Caco-2 (cell line): Measurements from ENCODE around the gene SEC14L5. TPM values are rescaled to one million over a fixed set of nuclear protein-coding genes. Genes with fewer than 3 reads are reported as not detected.

Experiments used
- BruUV-seq: library from RNA; stranded (reverse); fragments of 400-500 nt; replicated peaks from 2 replicates; lab custom pipeline; 2021; lab: Mats Ljungman, UMichigan
- CTCF ChIA-PET: fragments of 300-600 bp; sonication (Branson Sonifier 250); formaldehyde crosslinking; loops from one replicate; lab custom pipeline; 2022; ENCODE audit warnings: antibody characterized with exemption; lab: Charles Lee
- POLR2A ChIA-PET: fragments of 300-600 bp; sonication (Branson Sonifier 250); formaldehyde crosslinking; loops from one replicate; lab custom pipeline; 2022; ENCODE audit warnings: antibody characterized with exemption; lab: Charles Lee
- DNase-seq, 2 experiments: peaks; one replicate each; pipeline versions ENCODE4 v3.0.0 to v3.0.0-alpha.2; 2020 to 2022
- H3K27me3 ChIP-seq: replicated peaks from 2 replicates; pipeline ENCODE4 v1.6.0; 2011; ENCODE audit warnings: low read length; ENCODE audit not compliant: control insufficient read depth, insufficient read depth
- H3K36me3 ChIP-seq: 2 replicates; pipeline ENCODE4 v1.5.1; 2011; ENCODE audit warnings: low read length; ENCODE audit not compliant: control insufficient read depth, insufficient read depth
- H3K4me1 ChIP-seq: fragments of 250-450 bp; sonication (Bioruptor Pico); 2 replicates; pipeline ENCODE4 v1.5.1; 2020; ENCODE audit warnings: mild to moderate bottlenecking
- H3K4me3 ChIP-seq: 2 replicates; pipeline ENCODE4 v1.5.1; 2011; ENCODE audit warnings: low read depth, mild to moderate bottlenecking, control low read depth, low read length
- H3K9me3 ChIP-seq: fragments of 250-450 bp; sonication (Bioruptor Pico); 2 replicates; pipeline ENCODE4 v1.5.1; 2020; ENCODE audit warnings: mild to moderate bottlenecking, moderate library complexity
- H3K27ac Mint-ChIP-seq: one replicate; pipeline ENCODE4 v1.8.0; 2022; ENCODE audit warnings: mixed read lengths; ENCODE audit not compliant: unreplicated experiment
- H3K27me3 Mint-ChIP-seq: one replicate; pipeline ENCODE4 v1.8.0; 2022; ENCODE audit warnings: mixed read lengths; ENCODE audit not compliant: insufficient read depth, unreplicated experiment
- H3K36me3 Mint-ChIP-seq: one replicate; pipeline ENCODE4 v1.8.0; 2022; ENCODE audit warnings: mild to moderate bottlenecking, mixed read lengths; ENCODE audit not compliant: insufficient read depth, unreplicated experiment
- H3K4me1 Mint-ChIP-seq: one replicate; pipeline ENCODE4 v1.8.0; 2022; ENCODE audit warnings: low read depth, mixed read lengths; ENCODE audit not compliant: unreplicated experiment
- H3K4me3 Mint-ChIP-seq: one replicate; pipeline ENCODE4 v1.8.0; 2022; ENCODE audit warnings: mild to moderate bottlenecking, moderate library complexity, mixed read lengths; ENCODE audit not compliant: unreplicated experiment
- H3K9me3 Mint-ChIP-seq: one replicate; pipeline ENCODE4 v1.8.0; 2022; ENCODE audit warnings: mixed read lengths; ENCODE audit not compliant: unreplicated experiment
- intact Hi-C: fragments of 100-400 bp; cut with micrococcal nuclease; formaldehyde crosslinking; loops from one replicate; pipeline ENCODE4 v1.10.0; 2022; ENCODE audit not compliant: unreplicated experiment
- total RNA-seq: library from RNA; stranded (reverse); gene quantifications from 2 replicates; pipeline ENCODE4 v1.2.3, GENCODE V29; 2022
- TF ChIP-seq, protein P1 (sequence below), 2 experiments: fragments of 200-600 bp in 1 of 2; IDR thresholded peaks; 1 replicate in 1 of 2; 2 replicates in 1 of 2; pipeline versions ENCODE4 v1.5.1 to v1.8.0; 2011 to 2022; ENCODE audit warnings: antibody characterized with exemption in 1 of 2, control low read depth in 1 of 2, inconsistent platforms in 1 of 2, low read depth in 1 of 2, low read length in 1 of 2, mild to moderate bottlenecking in 1 of 2, moderate library complexity in 1 of 2; ENCODE audit not compliant: insufficient read depth in 1 of 2, severe bottlenecking in 1 of 2, unreplicated experiment in 1 of 2

The SEC14L5 gene
- total RNA-seq, 1 experiment from 2014 or later = 0.14 TPM

DNA sequence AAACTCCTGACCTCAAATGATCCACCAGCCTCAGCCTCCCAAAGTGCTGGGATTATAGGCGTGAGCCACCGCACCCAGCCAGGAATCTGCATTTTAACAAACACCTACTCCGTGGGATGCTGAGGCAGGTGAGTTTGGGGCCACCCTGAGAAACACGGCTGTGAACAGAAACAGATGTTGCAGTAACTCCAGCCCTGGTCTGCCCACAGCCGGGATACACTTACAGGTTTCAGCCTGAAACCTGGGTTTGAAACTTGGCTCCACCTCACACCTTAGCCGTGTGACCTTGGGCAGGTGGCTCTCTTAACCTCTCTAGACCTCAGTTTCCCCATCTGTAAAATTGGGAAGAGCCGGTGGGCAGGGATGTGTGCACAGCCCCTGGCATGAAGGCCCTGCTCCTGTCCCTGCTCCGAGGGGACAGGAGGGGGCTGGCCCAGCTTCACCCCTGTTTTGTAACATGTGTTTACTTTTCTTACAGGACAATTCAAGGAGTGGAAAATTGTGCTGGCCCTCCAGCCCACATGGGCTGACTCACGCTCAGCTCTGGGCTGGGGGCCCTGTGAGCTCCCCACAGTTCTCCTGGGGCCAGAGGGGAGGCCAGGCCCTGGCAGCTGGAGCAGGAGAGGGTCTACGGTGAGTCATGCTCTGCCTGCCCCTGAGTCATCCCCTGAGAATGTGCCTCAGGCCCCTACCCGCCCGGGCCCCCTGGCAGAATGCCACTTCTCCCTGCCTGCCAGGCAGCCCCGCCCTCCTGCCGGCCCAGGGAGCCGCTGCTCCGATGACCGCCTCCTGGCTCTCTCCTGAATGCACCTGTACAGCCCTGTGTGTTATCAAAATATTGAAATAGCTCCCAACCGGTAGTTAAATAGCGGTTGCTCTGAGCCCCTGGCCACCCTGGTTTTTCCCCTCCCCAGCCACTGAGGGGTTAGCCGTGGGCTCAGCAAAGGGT is 13.5 kb upstream of the SEC14L5 start:
- peak overlapping the region; percentile 17 for H3K4me3 Mint-ChIP-seq
- no peaks in the 10 kb centered on the region for H3K27me3 Mint-ChIP-seq
- intact Hi-C loops = no loop called here
- H3K36me3 ChIP-seq = no peaks in the 10 kb centered on the region
- H3K27ac Mint-ChIP-seq = peak overlapping the region; percentile 92
- POLR2A ChIA-PET = interaction anchor here (0.6 to 0.9 kb wide), 3 partner anchors 8 to 176 kb away, joined by 3 to 6 read pairs (median 6); no protein-coding TSS in a partner anchor
- peaks cover 62% of the 10 kb centered on the region for H3K4me1 ChIP-seq
- CTCF ChIA-PET = interaction anchor here (1.0 kb wide), 1 partner anchor 8 kb away, joined by 4 read pairs; the partner anchor contains the start of gene PPL
- no peaks in the 10 kb centered on the region for H3K27me3 ChIP-seq
- H3K9me3 ChIP-seq = no peaks in the 10 kb centered on the region
- TF ChIP-seq, protein P1, sequence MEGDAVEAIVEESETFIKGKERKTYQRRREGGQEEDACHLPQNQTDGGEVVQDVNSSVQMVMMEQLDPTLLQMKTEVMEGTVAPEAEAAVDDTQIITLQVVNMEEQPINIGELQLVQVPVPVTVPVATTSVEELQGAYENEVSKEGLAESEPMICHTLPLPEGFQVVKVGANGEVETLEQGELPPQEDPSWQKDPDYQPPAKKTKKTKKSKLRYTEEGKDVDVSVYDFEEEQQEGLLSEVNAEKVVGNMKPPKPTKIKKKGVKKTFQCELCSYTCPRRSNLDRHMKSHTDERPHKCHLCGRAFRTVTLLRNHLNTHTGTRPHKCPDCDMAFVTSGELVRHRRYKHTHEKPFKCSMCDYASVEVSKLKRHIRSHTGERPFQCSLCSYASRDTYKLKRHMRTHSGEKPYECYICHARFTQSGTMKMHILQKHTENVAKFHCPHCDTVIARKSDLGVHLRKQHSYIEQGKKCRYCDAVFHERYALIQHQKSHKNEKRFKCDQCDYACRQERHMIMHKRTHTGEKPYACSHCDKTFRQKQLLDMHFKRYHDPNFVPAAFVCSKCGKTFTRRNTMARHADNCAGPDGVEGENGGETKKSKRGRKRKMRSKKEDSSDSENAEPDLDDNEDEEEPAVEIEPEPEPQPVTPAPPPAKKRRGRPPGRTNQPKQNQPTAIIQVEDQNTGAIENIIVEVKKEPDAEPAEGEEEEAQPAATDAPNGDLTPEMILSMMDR (IDR thresholded peaks at IDR 0.05; ENCODE audit: insufficient read depth in 1 of 2, low read depth in 1 of 2, low read length in 1 of 2, severe bottlenecking in 1 of 2, unreplicated experiment in 1 of 2) = no peak
- H3K4me3 ChIP-seq = no peak overlapping the region
- no peaks in the 10 kb centered on the region for H3K36me3 Mint-ChIP-seq
- no peaks in the 10 kb centered on the region for H3K9me3 Mint-ChIP-seq
- DNase-seq = peak; percentile 84 to 86
- BruUV-seq = no TSS peak
- peaks cover 37% of the 10 kb centered on the region for H3K4me1 Mint-ChIP-seq

DNA sequence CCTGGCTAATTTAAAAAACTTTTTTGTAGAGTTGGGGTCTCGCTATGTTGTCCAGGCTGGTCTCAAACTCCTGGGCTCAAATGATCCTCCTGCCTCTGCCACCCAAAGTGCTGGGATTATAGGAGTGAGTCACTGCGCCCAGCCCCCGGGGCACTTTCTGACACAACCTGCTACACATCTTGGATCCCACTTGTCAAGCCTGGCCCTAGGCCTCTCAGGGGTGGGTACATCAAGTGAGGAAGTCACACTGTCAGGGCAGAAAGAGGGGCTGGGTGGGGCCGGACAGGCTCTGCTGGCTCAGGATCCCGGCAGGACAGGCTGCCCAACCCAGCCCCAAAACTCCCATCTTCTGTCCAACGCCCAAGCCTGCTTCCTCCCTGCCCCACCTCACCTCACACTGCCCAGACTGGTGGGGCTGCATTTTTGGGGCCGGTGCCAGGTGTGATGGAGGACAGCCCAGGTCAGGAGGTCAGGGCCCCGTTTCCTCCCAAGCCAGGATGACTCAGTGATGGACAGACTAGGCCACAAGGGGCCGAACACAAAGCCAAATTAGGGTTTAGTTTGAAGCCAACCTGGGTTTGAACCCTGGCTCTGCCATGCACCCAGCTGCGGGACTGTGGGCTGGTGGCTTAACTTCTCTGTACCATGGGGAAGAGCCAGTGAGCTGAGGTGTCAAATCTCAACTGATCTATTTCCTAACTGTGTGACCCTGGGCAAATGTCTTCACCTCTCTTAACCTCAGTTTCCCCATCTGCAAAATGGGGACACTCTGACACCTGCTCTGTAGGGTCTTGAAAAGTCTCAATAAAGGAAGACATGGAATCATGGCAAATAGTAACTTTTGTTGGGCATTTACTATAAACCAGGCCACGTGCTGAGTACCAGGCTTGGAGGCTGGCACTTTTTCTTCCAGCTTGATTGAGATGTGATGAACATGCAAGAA is 12.3 kb upstream of the SEC14L5 start:
- Mint-ChIP-seq H3K4me3 (peak overlapping the region; percentile 17), H3K4me1 (peaks cover 39% of the 10 kb centered on the region), H3K27ac (peak overlapping the region; percentile 92), H3K36me3 (no peaks in the 10 kb centered on the region), H3K9me3 (no peaks in the 10 kb centered on the region), H3K27me3 (no peaks in the 10 kb centered on the region)
- POLR2A ChIA-PET = interaction anchor here (0.9 kb wide), 1 partner anchor 177 kb away, joined by 6 read pairs; no protein-coding TSS in a partner anchor
- Histone ChIP-seq H3K36me3 (no peaks in the 10 kb centered on the region), H3K9me3 (no peaks in the 10 kb centered on the region), H3K4me3 (no peak overlapping the region), H3K27me3 (no peaks in the 10 kb centered on the region), H3K4me1 (peaks cover 62% of the 10 kb centered on the region)
- CTCF ChIA-PET = interaction anchor here (1.0 kb wide), 1 partner anchor 9 kb away, joined by 4 read pairs; the partner anchor contains the start of gene PPL
- TF ChIP-seq, protein P1 (IDR thresholded peaks at IDR 0.05; ENCODE audit: insufficient read depth in 1 of 2, low read depth in 1 of 2, low read length in 1 of 2, severe bottlenecking in 1 of 2, unreplicated experiment in 1 of 2) = no peak
- intact Hi-C loops = no loop called here
- BruUV-seq = no TSS peak
- peak; percentile 31 to 55 for DNase-seq
